Panc1 (cell line): ENCODE data around the gene CNTNAP1. TPM values are rescaled to one million over a fixed set of nuclear protein-coding genes. Genes with fewer than 3 reads are reported as not detected.

Source experiments
- ATAC-seq: fragments of 200-7000 bp; cut with Tn5 transposase; 2 replicates; pipeline ENCODE4 v1.9.1; 2020; ENCODE audit warnings: mild to moderate bottlenecking, moderate library complexity
- BruUV-seq: library from RNA; stranded (reverse); fragments of 400-500 nt; replicated peaks from 2 replicates; lab custom pipeline; 2021; lab: Mats Ljungman, UMichigan
- CTCF ChIA-PET: fragments of 300-600 bp; sonication (Branson Sonifier 250); formaldehyde crosslinking; loops from one replicate; lab custom pipeline; 2022; ENCODE audit warnings: antibody characterized with exemption; lab: Charles Lee
- POLR2A ChIA-PET: fragments of 300-600 bp; sonication (Branson Sonifier 250); formaldehyde crosslinking; loops from one replicate; lab custom pipeline; 2022; ENCODE audit warnings: antibody characterized with exemption; lab: Charles Lee
- DNase-seq: peaks from one replicate; pipeline ENCODE4 v3.0.0-alpha.2; 2010; ENCODE audit warnings: low read depth, low spot score
- H3K27ac ChIP-seq: 2 replicates; pipeline ENCODE4 v1.5.1; 2011; ENCODE audit warnings: mild to moderate bottlenecking, low read length, inconsistent platforms
- H3K27me3 ChIP-seq: fragments of 200-500 bp; sonication (Bioruptor generic); 2 replicates; pipeline ENCODE4 v1.6.0; 2014; ENCODE audit warnings: low read length, inconsistent platforms; ENCODE audit not compliant: control insufficient read depth, insufficient read depth
- H3K36me3 ChIP-seq: fragments of 200-500 bp; sonication (Bioruptor generic); 2 replicates; pipeline ENCODE4 v1.5.1; 2014; ENCODE audit warnings: inconsistent platforms, mild to moderate bottlenecking, low read length, moderate library complexity; ENCODE audit not compliant: control insufficient read depth, insufficient read depth
- H3K4me1 ChIP-seq: 2 replicates; pipeline ENCODE4 v1.5.1; 2011; ENCODE audit warnings: inconsistent platforms, mild to moderate bottlenecking, low read length, moderate library complexity; ENCODE audit not compliant: control insufficient read depth, insufficient read depth
- H3K4me3 ChIP-seq, 2 experiments: 2 replicates each; pipeline ENCODE4 v1.5.1; 2011 to 2012; ENCODE audit warnings: low read depth in 2 of 2, low read length in 2 of 2, mild to moderate bottlenecking in 2 of 2, inconsistent platforms in 1 of 2, moderate library complexity in 1 of 2
- H3K9me3 ChIP-seq: fragments of 200-500 bp; sonication (Bioruptor generic); 2 replicates; pipeline ENCODE4 v1.5.1; 2014; ENCODE audit warnings: low read depth, mild to moderate bottlenecking, inconsistent platforms, low read length, moderate library complexity; ENCODE audit not compliant: control insufficient read depth, insufficient read depth
- POLR2AphosphoS5 ChIP-seq: IDR thresholded peaks from 2 replicates; pipeline ENCODE4 v1.6.1; 2012; ENCODE audit warnings: mild to moderate bottlenecking, low read depth, low read length, moderate library complexity
- SIN3A ChIP-seq: IDR thresholded peaks from 2 replicates; pipeline ENCODE4 v1.6.1; 2012; ENCODE audit warnings: low read depth, mild to moderate bottlenecking, low read length, moderate library complexity, borderline replicate concordance; ENCODE audit not compliant: insufficient read depth
- TCF7L2 ChIP-seq: IDR thresholded peaks from 2 replicates; pipeline ENCODE4 v1.6.1; 2011; ENCODE audit warnings: mild to moderate bottlenecking, low read depth, low read length, inconsistent platforms
- in situ Hi-C: cut with HindIII; loops from 2 replicates; pipeline ENCODE4 v1.10.0; 2016; ENCODE audit warnings: low sequenced_read_pairs, low pct_unique_long_range_greater_than_20kb
- intact Hi-C: fragments of 100-400 bp; cut with micrococcal nuclease; formaldehyde crosslinking; loops from one replicate; pipeline ENCODE4 v1.10.0; 2022; ENCODE audit not compliant: unreplicated experiment
- total RNA-seq: library from RNA; stranded (reverse); gene quantifications from one replicate; pipeline ENCODE4 v1.2.1, GENCODE V29; 2021; ENCODE audit not compliant: unreplicated experiment
- TF ChIP-seq, protein P1 (sequence below), 2 experiments: IDR thresholded peaks; 2 replicates each; pipeline ENCODE4 v1.6.1; 2011 to 2012; ENCODE audit warnings: low read depth in 2 of 2, control low read depth in 1 of 2, low read length in 1 of 2, mild to moderate bottlenecking in 1 of 2, moderate library complexity in 1 of 2; ENCODE audit not compliant: insufficient read depth in 1 of 2
- TF ChIP-seq, protein P2 (sequence below): fragments of 450-650 bp; IDR thresholded peaks from 2 replicates; pipeline ENCODE4 v1.5.1; 2017; ENCODE audit warnings: mild to moderate bottlenecking

CNTNAP1 gene
- total RNA-seq, 1 experiment from 2014 or later, result 20.4 TPM

DNA sequence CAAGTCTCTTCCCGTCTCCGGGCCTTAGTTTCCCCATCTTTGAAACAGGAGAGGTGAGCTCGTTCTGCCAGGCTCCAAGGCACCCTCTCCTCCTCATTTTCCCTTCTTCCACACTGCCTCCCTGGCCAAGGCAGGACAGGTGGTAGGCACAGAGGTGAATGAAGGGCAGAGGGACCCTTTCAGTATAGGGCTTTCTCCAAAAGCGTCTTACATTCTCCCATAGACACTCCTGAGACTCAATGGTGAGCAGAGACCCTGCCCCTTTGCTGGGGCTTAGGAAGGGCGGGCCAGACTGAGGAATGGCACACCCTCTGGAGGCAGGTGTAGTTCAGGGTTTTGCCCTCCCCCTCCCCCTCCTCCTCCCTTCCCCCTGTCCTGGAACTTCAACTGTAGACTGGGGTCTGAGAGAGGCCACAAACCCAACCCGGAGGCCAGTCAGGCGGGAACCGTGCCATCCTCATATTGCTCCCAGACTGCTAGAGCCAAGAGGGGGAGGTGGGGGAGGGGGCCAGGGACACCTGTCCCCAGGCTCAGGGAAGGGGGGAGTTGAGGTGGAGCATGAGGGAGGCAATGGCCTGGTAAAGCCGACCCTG, 7.5 kb upstream of the CNTNAP1 start:
- H3K4me1 ChIP-seq, result peaks cover 6% of the 10 kb centered on the region

DNA sequence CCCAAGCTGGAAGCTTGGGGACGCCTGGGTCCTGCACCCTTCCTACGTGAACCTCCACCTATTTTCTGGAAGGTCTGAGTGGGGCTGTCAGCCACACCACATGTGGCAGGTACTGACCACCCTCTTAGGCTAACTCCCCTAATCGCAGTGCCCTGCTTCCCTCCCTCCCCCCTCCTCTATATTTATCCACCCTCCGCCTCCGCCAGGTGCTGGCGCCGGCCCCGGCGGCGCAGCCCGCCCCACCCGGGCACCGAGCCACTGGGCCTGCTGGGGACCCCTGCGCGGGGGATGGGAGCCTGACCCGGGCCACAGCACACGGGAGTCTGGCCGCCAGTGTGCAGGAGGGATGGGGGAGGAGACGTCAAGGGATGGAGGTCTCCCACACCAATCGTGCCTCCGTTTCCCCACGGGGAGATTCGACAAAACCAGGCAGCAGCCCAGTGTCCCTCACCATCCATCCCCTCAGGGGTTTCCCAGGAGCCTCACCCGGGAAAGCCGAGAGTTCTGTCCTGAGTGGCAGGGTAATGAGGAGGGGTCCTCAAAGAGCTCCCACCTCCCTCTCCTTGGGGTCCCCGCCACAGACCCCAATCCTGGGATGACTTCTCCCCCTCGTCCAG, 6.9 kb upstream of the CNTNAP1 start:
- intact Hi-C loops (loop anchor here (5.0 kb wide), 1 partner anchor 98 kb away; the partner anchor contains the start of gene PSMC3IP), in situ Hi-C loops (no loop called here)
- Histone ChIP-seq H3K27me3 (no peaks in the 10 kb centered on the region), H3K4me3 (peak overlapping the region; percentile 85 to 95), H3K27ac (peak overlapping the region; percentile 81), H3K4me1 (peaks cover 12% of the 10 kb centered on the region), H3K9me3 (no peaks in the 10 kb centered on the region), H3K36me3 (no peaks in the 10 kb centered on the region; the same call in 1 of the 2 replicates)
- no TSS peak for BruUV-seq
- TF ChIP-seq SIN3A (no peak), TCF7L2 (no peak), POLR2AphosphoS5 (no peak)
- TF ChIP-seq, protein P1, sequence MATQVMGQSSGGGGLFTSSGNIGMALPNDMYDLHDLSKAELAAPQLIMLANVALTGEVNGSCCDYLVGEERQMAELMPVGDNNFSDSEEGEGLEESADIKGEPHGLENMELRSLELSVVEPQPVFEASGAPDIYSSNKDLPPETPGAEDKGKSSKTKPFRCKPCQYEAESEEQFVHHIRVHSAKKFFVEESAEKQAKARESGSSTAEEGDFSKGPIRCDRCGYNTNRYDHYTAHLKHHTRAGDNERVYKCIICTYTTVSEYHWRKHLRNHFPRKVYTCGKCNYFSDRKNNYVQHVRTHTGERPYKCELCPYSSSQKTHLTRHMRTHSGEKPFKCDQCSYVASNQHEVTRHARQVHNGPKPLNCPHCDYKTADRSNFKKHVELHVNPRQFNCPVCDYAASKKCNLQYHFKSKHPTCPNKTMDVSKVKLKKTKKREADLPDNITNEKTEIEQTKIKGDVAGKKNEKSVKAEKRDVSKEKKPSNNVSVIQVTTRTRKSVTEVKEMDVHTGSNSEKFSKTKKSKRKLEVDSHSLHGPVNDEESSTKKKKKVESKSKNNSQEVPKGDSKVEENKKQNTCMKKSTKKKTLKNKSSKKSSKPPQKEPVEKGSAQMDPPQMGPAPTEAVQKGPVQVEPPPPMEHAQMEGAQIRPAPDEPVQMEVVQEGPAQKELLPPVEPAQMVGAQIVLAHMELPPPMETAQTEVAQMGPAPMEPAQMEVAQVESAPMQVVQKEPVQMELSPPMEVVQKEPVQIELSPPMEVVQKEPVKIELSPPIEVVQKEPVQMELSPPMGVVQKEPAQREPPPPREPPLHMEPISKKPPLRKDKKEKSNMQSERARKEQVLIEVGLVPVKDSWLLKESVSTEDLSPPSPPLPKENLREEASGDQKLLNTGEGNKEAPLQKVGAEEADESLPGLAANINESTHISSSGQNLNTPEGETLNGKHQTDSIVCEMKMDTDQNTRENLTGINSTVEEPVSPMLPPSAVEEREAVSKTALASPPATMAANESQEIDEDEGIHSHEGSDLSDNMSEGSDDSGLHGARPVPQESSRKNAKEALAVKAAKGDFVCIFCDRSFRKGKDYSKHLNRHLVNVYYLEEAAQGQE (IDR thresholded peaks at IDR 0.05; ENCODE audit: insufficient read depth in 1 of 2, low read depth in 2 of 2, low read length in 1 of 2), result no peak
- TF ChIP-seq, protein P2, sequence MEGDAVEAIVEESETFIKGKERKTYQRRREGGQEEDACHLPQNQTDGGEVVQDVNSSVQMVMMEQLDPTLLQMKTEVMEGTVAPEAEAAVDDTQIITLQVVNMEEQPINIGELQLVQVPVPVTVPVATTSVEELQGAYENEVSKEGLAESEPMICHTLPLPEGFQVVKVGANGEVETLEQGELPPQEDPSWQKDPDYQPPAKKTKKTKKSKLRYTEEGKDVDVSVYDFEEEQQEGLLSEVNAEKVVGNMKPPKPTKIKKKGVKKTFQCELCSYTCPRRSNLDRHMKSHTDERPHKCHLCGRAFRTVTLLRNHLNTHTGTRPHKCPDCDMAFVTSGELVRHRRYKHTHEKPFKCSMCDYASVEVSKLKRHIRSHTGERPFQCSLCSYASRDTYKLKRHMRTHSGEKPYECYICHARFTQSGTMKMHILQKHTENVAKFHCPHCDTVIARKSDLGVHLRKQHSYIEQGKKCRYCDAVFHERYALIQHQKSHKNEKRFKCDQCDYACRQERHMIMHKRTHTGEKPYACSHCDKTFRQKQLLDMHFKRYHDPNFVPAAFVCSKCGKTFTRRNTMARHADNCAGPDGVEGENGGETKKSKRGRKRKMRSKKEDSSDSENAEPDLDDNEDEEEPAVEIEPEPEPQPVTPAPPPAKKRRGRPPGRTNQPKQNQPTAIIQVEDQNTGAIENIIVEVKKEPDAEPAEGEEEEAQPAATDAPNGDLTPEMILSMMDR, result no peak
- POLR2A ChIA-PET, result no interaction called here
- CTCF ChIA-PET, result no interaction called here
- no peak for DNase-seq
- ATAC-seq, result no peak

More for the DNA sequence above, 7.5 kb upstream of the CNTNAP1 start:
- intact Hi-C loops, result loop anchor here (5.0 kb wide), 1 partner anchor 98 kb away; the partner anchor contains the start of gene PSMC3IP
- ChIA-PET CTCF (no interaction called here), POLR2A (no interaction called here)
- peak overlapping the region; percentile 85 to 95 for H3K4me3 ChIP-seq
- TF ChIP-seq SIN3A (no peak), POLR2AphosphoS5 (no peak), TCF7L2 (no peak)
- TF ChIP-seq, protein P1 (IDR thresholded peaks at IDR 0.05; ENCODE audit: insufficient read depth in 1 of 2, low read depth in 2 of 2, low read length in 1 of 2), result no peak
- TF ChIP-seq, protein P2, result no peak
- H3K27me3 ChIP-seq, result no peaks in the 10 kb centered on the region
- no peaks in the 10 kb centered on the region for H3K9me3 ChIP-seq
- in situ Hi-C loops, result no loop called here
- BruUV-seq, result no TSS peak
- DNase-seq (no peak), ATAC-seq (no peak)
- no peaks in the 10 kb centered on the region; the same call in 1 of the 2 replicates for H3K36me3 ChIP-seq
- peak overlapping the region; percentile 81 for H3K27ac ChIP-seq
